H9 (cell line): ENCODE results near the gene TDRD7. TPM values are rescaled to one million over a fixed set of nuclear protein-coding genes. Genes with fewer than 3 reads are reported as not detected.

ENCODE experiments used
- DNase-seq: peaks from one replicate; pipeline ENCODE4 v3.0.0-alpha.2; 2017
- H2AFZ ChIP-seq: one replicate; pipeline ENCODE4 v1.6.1; 2013; ENCODE audit warnings: mild to moderate bottlenecking, low read length, control low read depth, moderate library complexity
- H2AK5ac ChIP-seq: 2 replicates; pipeline ENCODE4 v1.6.1; 2013; ENCODE audit warnings: low read length, control low read depth, mixed read lengths; ENCODE audit not compliant: insufficient read length
- H2BK120ac ChIP-seq: one replicate; pipeline ENCODE4 v1.6.1; 2013; ENCODE audit warnings: low read depth, mild to moderate bottlenecking, low read length, control low read depth, inconsistent platforms; ENCODE audit not compliant: poor library complexity, severe bottlenecking
- H2BK12ac ChIP-seq: 2 replicates; pipeline ENCODE4 v1.6.1; 2013; ENCODE audit warnings: low read length, control low read depth, mixed read lengths, low read depth; ENCODE audit not compliant: insufficient read length
- H2BK15ac ChIP-seq: 2 replicates; pipeline ENCODE4 v1.6.1; 2013; ENCODE audit warnings: low read depth, low read length, control low read depth
- H2BK20ac ChIP-seq: one replicate; pipeline ENCODE4 v1.6.1; 2013; ENCODE audit warnings: low read depth, mild to moderate bottlenecking, low read length, control low read depth, inconsistent platforms; ENCODE audit not compliant: poor library complexity, severe bottlenecking
- H2BK5ac ChIP-seq: 2 replicates; pipeline ENCODE4 v1.6.1; 2013; ENCODE audit warnings: low read length, control low read depth, mixed read lengths; ENCODE audit not compliant: insufficient read length
- H3K14ac ChIP-seq: 2 replicates; pipeline ENCODE4 v1.6.1; 2013; ENCODE audit warnings: low read length, control low read depth; ENCODE audit not compliant: insufficient read depth
- H3K18ac ChIP-seq: 2 replicates; pipeline ENCODE4 v1.6.1; 2013; ENCODE audit warnings: low read depth, mild to moderate bottlenecking, mixed read lengths, low read length, control low read depth; ENCODE audit not compliant: insufficient read length
- H3K23ac ChIP-seq: 2 replicates; pipeline ENCODE4 v1.6.1; 2013; ENCODE audit warnings: low read length, control low read depth, mixed read lengths, low read depth; ENCODE audit not compliant: insufficient read length
- H3K23me2 ChIP-seq: 2 replicates; pipeline ENCODE4 v1.6.1; 2013; ENCODE audit warnings: low read depth, mild to moderate bottlenecking, mixed read lengths, low read length, control low read depth; ENCODE audit not compliant: insufficient read length, poor library complexity, severe bottlenecking
- H3K27ac ChIP-seq: 2 replicates; pipeline ENCODE4 v1.5.1; 2013; ENCODE audit warnings: low read length, control low read depth, mixed read lengths, low read depth; ENCODE audit not compliant: insufficient read length
- H3K27me3 ChIP-seq: 2 replicates; pipeline ENCODE4 v1.6.1; 2013; ENCODE audit warnings: low read length, control low read depth, inconsistent platforms; ENCODE audit not compliant: insufficient read depth
- H3K4ac ChIP-seq: 2 replicates; pipeline ENCODE4 v1.6.1; 2013; ENCODE audit warnings: low read depth, mild to moderate bottlenecking, control low read depth, inconsistent platforms, low read length, moderate library complexity
- H3K4me1 ChIP-seq: 2 replicates; pipeline ENCODE4 v1.6.1; 2013; ENCODE audit warnings: low read length, control low read depth, inconsistent platforms; ENCODE audit not compliant: insufficient read depth
- H3K4me2 ChIP-seq: 2 replicates; pipeline ENCODE4 v1.6.1; 2013; ENCODE audit warnings: low read length, control low read depth, mixed read lengths; ENCODE audit not compliant: insufficient read length, insufficient read depth
- H3K56ac ChIP-seq: 2 replicates; pipeline ENCODE4 v1.6.1; 2013; ENCODE audit warnings: low read depth, mild to moderate bottlenecking, mixed read lengths, low read length, control low read depth; ENCODE audit not compliant: insufficient read length
- H3K79me1 ChIP-seq: 2 replicates; pipeline ENCODE4 v1.6.1; 2013; ENCODE audit warnings: low read depth, mild to moderate bottlenecking, moderate library complexity, low read length, control low read depth, inconsistent platforms; ENCODE audit not compliant: insufficient read depth, poor library complexity, severe bottlenecking
- H3K79me2 ChIP-seq: 2 replicates; pipeline ENCODE4 v1.6.1; 2013; ENCODE audit warnings: low read length, control low read depth, inconsistent platforms; ENCODE audit not compliant: insufficient read depth
- H3K9ac ChIP-seq: 2 replicates; pipeline ENCODE4 v1.6.1; 2013; ENCODE audit warnings: low read length, control low read depth, mixed read lengths; ENCODE audit not compliant: insufficient read length; ENCODE audit errors: extremely low read depth
- H3K9me3 ChIP-seq: one replicate; pipeline ENCODE4 v1.6.1; 2013; ENCODE audit warnings: low read depth, low read length, inconsistent platforms; ENCODE audit not compliant: control insufficient read depth
- H3T11ph ChIP-seq: one replicate; pipeline ENCODE4 v1.6.1; 2013; ENCODE audit warnings: mild to moderate bottlenecking, low read length, control low read depth, inconsistent platforms
- H4K20me1 ChIP-seq: one replicate; pipeline ENCODE4 v1.6.1; 2013; ENCODE audit not compliant: control insufficient read depth, insufficient read length, insufficient read depth
- H4K5ac ChIP-seq: 2 replicates; pipeline ENCODE4 v1.6.1; 2013; ENCODE audit warnings: low read depth, mild to moderate bottlenecking, mixed read lengths, low read length, control low read depth; ENCODE audit not compliant: insufficient read length
- H4K8ac ChIP-seq: replicated peaks from 2 replicates; pipeline ENCODE4 v1.6.1; 2013; ENCODE audit warnings: low read length, control low read depth, mixed read lengths, low read depth; ENCODE audit not compliant: insufficient read length
- H4K91ac ChIP-seq: 2 replicates; pipeline ENCODE4 v1.6.1; 2013; ENCODE audit warnings: low read depth, mild to moderate bottlenecking, moderate library complexity, mixed read lengths, low read length, control low read depth; ENCODE audit not compliant: insufficient read length
- H3K27ac Mint-ChIP-seq, 3 experiments: 2 replicates in 2 of 3; 3 replicates in 1 of 3; pipeline ENCODE4 v1.8.0; 2020 to 2021; ENCODE audit warnings: mixed read lengths in 3 of 3, mild to moderate bottlenecking in 1 of 3, moderate library complexity in 1 of 3
- H3K27me3 Mint-ChIP-seq: 2 replicates; pipeline ENCODE4 v1.8.0; 2021; ENCODE audit warnings: low read depth, mild to moderate bottlenecking, moderate library complexity, mixed read lengths
- H3K36me3 Mint-ChIP-seq, 3 experiments: 2 replicates in 2 of 3; 3 replicates in 1 of 3; pipeline ENCODE4 v1.8.0; 2020 to 2021; ENCODE audit warnings: low read depth in 3 of 3, mixed read lengths in 3 of 3; ENCODE audit not compliant: insufficient read depth in 1 of 3
- H3K4me1 Mint-ChIP-seq, 2 experiments: 2 replicates each; pipeline ENCODE4 v1.8.0; 2020; ENCODE audit warnings: mixed read lengths in 2 of 2
- H3K4me3 Mint-ChIP-seq, 2 experiments: 2 replicates in 1 of 2; 3 replicates in 1 of 2; pipeline ENCODE4 v1.8.0; 2020 to 2021; ENCODE audit warnings: mild to moderate bottlenecking in 2 of 2, mixed read lengths in 2 of 2, moderate library complexity in 1 of 2
- H3K9me3 Mint-ChIP-seq, 2 experiments: 2 replicates in 1 of 2; 3 replicates in 1 of 2; pipeline ENCODE4 v1.8.0; 2020; ENCODE audit warnings: mild to moderate bottlenecking in 2 of 2, mixed read lengths in 2 of 2, moderate library complexity in 1 of 2
- WGBS: extraction: QIAGEN DNeasy Blood & Tissue Kit; methylation state at CpG from one replicate; pipeline ENCODE4 v1.1.7; 2013; ENCODE audit warnings: missing lambda C conversion rate, low lambda C conversion rate, mixed read lengths; ENCODE audit not compliant: insufficient read length; ENCODE audit errors: extremely low coverage; 5-methylcytosine and 5-hydroxymethylcytosine counted together
- total RNA-seq: library from RNA; stranded (reverse); gene quantifications from 2 replicates; pipeline ENCODE4 v1.2.1, GENCODE V29; 2021
- TF ChIP-seq, protein P1 (sequence below): fragments of 200-600 bp; sonication (generic); conservative IDR thresholded peaks from 3 replicates; pipeline ENCODE4 v1.8.0; 2021; ENCODE audit warnings: antibody characterized with exemption, mild to moderate bottlenecking

Gene TDRD7
- total RNA-seq, 1 experiment from 2014 or later = 5.1 TPM

DNA sequence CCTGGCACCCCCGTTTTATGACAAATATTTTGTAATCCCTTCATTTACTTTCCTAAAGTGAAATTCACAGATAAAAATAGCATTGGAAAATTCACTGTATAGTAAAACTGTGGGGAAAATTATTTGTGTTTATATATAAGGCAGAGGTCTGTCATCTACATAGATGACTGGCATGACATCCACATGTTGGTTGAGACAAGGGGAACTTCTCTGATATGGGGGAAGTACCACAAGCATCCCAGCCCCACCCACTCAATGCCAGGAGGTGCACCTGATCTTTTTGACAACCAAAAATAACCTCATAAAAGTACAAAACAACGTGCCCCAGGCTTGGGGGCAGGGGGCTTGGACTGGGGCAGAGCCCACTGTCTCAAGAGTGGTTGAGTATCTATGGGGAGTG lies 6.3 kb upstream of the TDRD7 start:
- Histone ChIP-seq H3K18ac (no peak overlapping the region), H2BK12ac (no peak overlapping the region), H2AK5ac (no peak overlapping the region), H2AFZ (no peak overlapping the region), H3K23ac (no peak overlapping the region), H3K79me1 (no peaks in the 10 kb centered on the region), H3T11ph (no peak overlapping the region), H3K4me2 (no peak overlapping the region), H2BK120ac (no peak overlapping the region), H2BK5ac (no peak overlapping the region), H3K23me2 (no peaks in the 10 kb centered on the region), H3K9ac (no peak overlapping the region), H4K8ac (no peak overlapping the region), H3K4me1 (no peaks in the 10 kb centered on the region), H3K14ac (no peak overlapping the region), H3K79me2 (no peaks in the 10 kb centered on the region), H4K5ac (no peak overlapping the region), H4K91ac (no peak overlapping the region), H3K9me3 (no peaks in the 10 kb centered on the region), H3K56ac (no peak overlapping the region), H2BK15ac (no peak overlapping the region), H2BK20ac (no peak overlapping the region), H3K27me3 (no peaks in the 10 kb centered on the region), H3K4ac (no peak overlapping the region), H3K27ac (no peak overlapping the region), H4K20me1 (no peaks in the 10 kb centered on the region)
- peaks cover 25 to 27% of the 10 kb centered on the region in 2 experiments for H3K9me3 Mint-ChIP-seq
- H3K4me1 Mint-ChIP-seq = peaks cover 15 to 18% of the 10 kb centered on the region in 2 experiments
- H3K36me3 Mint-ChIP-seq = peaks cover 5 to 24% (median 8%) of the 10 kb centered on the region in 3 experiments
- no peak overlapping the region for H3K4me3 Mint-ChIP-seq
- no peak overlapping the region for H3K27ac Mint-ChIP-seq
- TF ChIP-seq, protein P1, sequence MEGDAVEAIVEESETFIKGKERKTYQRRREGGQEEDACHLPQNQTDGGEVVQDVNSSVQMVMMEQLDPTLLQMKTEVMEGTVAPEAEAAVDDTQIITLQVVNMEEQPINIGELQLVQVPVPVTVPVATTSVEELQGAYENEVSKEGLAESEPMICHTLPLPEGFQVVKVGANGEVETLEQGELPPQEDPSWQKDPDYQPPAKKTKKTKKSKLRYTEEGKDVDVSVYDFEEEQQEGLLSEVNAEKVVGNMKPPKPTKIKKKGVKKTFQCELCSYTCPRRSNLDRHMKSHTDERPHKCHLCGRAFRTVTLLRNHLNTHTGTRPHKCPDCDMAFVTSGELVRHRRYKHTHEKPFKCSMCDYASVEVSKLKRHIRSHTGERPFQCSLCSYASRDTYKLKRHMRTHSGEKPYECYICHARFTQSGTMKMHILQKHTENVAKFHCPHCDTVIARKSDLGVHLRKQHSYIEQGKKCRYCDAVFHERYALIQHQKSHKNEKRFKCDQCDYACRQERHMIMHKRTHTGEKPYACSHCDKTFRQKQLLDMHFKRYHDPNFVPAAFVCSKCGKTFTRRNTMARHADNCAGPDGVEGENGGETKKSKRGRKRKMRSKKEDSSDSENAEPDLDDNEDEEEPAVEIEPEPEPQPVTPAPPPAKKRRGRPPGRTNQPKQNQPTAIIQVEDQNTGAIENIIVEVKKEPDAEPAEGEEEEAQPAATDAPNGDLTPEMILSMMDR = no peak
- WGBS = no CpG with 5 or more reads among the region's 2 CpGs
- peaks cover 19% of the 10 kb centered on the region for H3K27me3 Mint-ChIP-seq
- DNase-seq = no peak
